Duodenal mucosa (tissue), 2 donors: ENCODE results near the gene GSTM1.

Source experiments
- H3K27ac ChIP-seq: one replicate; pipeline ENCODE4 v1.7.0; 2013; ENCODE audit warnings: low read depth, low read length
- H3K27me3 ChIP-seq, 2 donors: one replicate each; pipeline ENCODE4 v1.7.0; 2013; ENCODE audit warnings: low read length in 2 of 2, control low read depth in 1 of 2; ENCODE audit not compliant: insufficient read depth in 2 of 2, control insufficient read depth in 1 of 2
- H3K36me3 ChIP-seq, 2 donors: one replicate each; pipeline ENCODE4 v1.7.0; 2013; ENCODE audit warnings: low read length in 2 of 2, control low read depth in 1 of 2; ENCODE audit not compliant: insufficient read depth in 2 of 2, control insufficient read depth in 1 of 2
- H3K4me1 ChIP-seq, 2 donors: one replicate each; pipeline ENCODE4 v1.7.0; 2013; ENCODE audit warnings: low read length in 2 of 2, control low read depth in 1 of 2; ENCODE audit not compliant: insufficient read depth in 2 of 2, control insufficient read depth in 1 of 2
- H3K4me3 ChIP-seq, 2 donors: one replicate each; pipeline ENCODE4 v1.7.0; 2013; ENCODE audit warnings: low read length in 2 of 2, low read depth in 1 of 2
- H3K9ac ChIP-seq, 2 donors: one replicate each; pipeline ENCODE4 v1.7.0; 2013; ENCODE audit warnings: low read length in 2 of 2, low read depth in 1 of 2
- H3K9me3 ChIP-seq, 2 donors: one replicate each; pipeline ENCODE4 v1.7.0; 2013; ENCODE audit warnings: low read length in 2 of 2, control low read depth in 1 of 2; ENCODE audit not compliant: control insufficient read depth in 1 of 2

Gene GSTM1

DNA sequence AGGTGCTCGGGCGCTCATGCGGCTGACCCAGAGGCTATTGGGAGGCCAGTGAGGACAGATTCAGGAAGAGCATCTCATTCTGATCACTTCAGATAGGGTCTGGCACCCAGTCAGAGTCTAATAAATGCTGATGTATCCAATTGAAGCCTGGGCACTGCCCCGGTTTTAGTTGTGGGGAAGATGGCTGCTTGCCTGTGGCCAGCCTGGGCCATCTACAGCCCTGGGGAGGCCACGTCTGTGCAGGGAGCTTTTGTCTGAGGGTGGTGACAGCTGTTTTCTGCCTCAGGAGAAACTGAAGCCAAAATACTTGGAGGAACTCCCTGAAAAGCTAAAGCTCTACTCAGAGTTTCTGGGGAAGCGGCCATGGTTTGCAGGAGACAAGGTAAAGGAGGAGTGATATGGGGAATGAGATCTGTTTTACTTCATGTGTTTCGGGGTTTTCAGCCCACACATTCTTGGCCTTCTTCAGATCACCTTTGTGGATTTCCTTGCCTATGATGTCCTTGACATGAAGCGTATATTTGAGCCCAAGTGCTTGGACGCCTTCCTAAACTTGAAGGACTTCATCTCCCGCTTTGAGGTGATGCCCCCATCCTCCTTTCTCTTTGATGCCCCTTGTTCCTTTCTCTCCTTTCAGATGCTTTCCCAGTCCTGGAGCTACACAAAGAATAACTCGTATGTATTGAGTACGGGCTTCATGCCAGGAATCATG lies 27.2 kb downstream of the GSTM1 start:
- Histone ChIP-seq H3K4me1 (no peaks in the 10 kb centered on the region), H3K27me3 (no peaks in the 10 kb centered on the region), H3K4me3 (no peak overlapping the region), H3K9me3 (no peaks in the 10 kb centered on the region), H3K9ac (no peak overlapping the region), H3K27ac (no peak overlapping the region), H3K36me3 (no peaks in the 10 kb centered on the region)

DNA sequence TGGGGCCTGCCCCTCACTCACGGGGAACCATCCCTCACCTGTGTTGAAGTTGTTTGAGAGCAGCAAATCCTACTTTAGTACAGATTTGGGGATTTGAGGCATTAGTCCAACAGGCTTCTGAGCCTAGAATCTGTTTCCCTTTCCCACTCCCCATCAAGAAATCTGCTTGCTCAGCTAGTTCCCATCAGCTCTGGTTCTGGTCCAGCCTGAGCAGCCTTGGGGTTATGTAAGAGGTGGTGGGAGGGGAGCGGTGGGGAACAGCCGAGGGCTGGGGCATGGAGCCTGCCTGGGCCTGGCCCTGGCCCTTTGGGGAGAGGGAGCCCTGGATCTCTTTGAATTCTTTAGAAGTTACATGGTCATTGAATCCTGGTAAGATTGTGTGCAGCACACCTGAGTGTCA lies 28.5 kb downstream of the GSTM1 start:
- Histone ChIP-seq H3K27ac (no peak overlapping the region), H3K9ac (no peak overlapping the region), H3K4me3 (no peak overlapping the region), H3K4me1 (no peaks in the 10 kb centered on the region), H3K27me3 (no peaks in the 10 kb centered on the region), H3K36me3 (no peaks in the 10 kb centered on the region), H3K9me3 (no peaks in the 10 kb centered on the region)

DNA sequence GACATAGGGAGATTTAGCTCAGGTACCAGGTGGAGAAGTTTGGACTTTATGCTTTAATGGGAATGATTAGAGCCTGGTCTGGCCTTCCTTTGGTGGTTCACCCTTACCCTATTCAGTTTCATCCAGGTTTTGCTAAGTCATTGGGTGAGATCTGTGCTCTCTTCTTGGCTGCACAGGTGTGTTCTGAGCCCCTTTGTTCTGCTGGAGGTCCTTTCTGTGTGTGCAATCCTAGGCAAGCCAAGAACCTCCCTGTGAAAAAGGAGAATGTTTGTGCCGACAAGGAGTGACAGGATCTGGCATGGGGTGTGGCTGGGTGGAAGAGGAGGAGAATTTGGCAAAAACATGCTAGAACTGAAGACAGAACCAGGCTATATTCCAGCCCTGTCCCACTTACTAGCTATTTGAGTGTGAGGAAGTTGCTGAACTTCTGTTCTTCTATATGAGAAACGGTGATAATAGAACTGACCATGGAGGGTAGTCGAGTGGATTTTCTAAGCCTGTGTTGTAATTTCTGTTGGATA lies 29.0 kb downstream of the GSTM1 start:
- H3K9ac ChIP-seq: no peak overlapping the region
- H3K27ac ChIP-seq: no peak overlapping the region
- H3K4me1 ChIP-seq: no peaks in the 10 kb centered on the region
- no peak overlapping the region for H3K4me3 ChIP-seq
- H3K36me3 ChIP-seq: no peaks in the 10 kb centered on the region
- no peaks in the 10 kb centered on the region for H3K27me3 ChIP-seq
- H3K9me3 ChIP-seq: no peaks in the 10 kb centered on the region

DNA sequence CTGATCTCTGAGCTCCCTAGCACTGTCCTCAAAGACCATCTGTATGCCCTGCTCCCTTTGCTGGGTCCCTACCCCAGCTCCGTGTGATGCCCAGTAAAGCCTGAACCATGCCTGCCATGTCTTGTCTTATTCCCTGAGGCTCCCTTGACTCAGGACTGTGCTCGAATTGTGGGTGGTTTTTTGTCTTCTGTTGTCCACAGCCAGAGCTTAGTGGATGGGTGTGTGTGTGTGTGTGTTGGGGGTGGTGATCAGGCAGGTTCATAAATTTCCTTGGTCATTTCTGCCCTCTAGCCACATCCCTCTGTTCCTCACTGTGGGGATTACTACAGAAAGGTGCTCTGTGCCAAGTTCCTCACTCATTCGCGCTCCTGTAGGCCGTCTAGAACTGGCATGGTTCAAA lies 30.1 kb downstream of the GSTM1 start:
- H3K9ac ChIP-seq: no peak overlapping the region
- no peaks in the 10 kb centered on the region for H3K4me1 ChIP-seq
- no peaks in the 10 kb centered on the region for H3K27me3 ChIP-seq
- no peak overlapping the region for H3K27ac ChIP-seq
- H3K9me3 ChIP-seq: no peaks in the 10 kb centered on the region
- H3K36me3 ChIP-seq: no peaks in the 10 kb centered on the region
- H3K4me3 ChIP-seq: no peak overlapping the region

DNA sequence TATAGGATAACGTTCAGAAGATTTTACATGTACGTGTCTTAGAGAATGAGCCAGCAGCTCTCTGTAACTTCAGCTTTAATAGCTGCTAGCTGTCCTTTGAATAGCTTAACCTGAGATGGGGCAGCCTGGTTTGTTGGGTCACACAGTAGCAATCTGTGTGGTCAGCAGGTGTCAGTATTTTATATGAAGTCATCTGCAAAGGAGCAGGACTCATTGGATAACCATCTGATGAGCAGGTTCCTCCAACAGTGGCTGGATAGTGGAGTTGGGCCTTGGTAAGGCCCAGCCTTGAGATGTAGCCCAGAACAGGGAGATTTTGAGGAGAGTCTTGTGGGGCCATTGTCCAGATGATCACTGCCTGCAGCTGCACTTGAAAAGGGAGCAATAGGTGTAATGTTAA lies 30.9 kb downstream of the GSTM1 start:
- H3K9ac ChIP-seq: no peak overlapping the region
- no peak overlapping the region for H3K27ac ChIP-seq
- H3K27me3 ChIP-seq: no peaks in the 10 kb centered on the region
- no peak overlapping the region for H3K4me3 ChIP-seq
- H3K36me3 ChIP-seq: no peaks in the 10 kb centered on the region
- H3K9me3 ChIP-seq: no peaks in the 10 kb centered on the region
- no peaks in the 10 kb centered on the region for H3K4me1 ChIP-seq

DNA sequence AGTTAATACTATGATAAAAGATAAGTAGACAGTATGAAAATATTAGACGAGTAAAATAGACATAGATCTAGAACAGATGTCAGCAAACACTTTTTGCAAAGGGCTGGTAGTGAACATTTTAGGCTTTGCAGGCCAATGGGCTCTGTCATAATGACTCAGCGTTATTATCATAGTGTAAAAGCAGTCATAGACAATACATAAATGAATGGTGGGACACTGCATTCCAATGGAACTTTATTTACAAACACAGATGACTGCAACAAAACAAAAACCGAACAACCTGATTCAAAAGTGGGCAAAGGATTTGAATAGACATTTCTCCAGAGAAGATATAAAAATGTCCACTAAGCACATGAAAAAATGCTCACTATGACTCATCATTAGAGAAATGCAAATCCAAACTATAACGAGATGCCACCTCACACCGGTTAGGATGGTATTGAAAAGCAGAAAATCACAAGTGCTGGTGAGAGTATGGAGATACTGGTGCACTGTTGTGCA lies 31.8 kb downstream of the GSTM1 start:
- H3K4me3 ChIP-seq: no peak overlapping the region
- H3K27ac ChIP-seq: no peak overlapping the region
- no peaks in the 10 kb centered on the region for H3K9me3 ChIP-seq
- H3K9ac ChIP-seq: no peak overlapping the region
- H3K36me3 ChIP-seq: no peaks in the 10 kb centered on the region
- H3K4me1 ChIP-seq: no peaks in the 10 kb centered on the region
- H3K27me3 ChIP-seq: no peaks in the 10 kb centered on the region

DNA sequence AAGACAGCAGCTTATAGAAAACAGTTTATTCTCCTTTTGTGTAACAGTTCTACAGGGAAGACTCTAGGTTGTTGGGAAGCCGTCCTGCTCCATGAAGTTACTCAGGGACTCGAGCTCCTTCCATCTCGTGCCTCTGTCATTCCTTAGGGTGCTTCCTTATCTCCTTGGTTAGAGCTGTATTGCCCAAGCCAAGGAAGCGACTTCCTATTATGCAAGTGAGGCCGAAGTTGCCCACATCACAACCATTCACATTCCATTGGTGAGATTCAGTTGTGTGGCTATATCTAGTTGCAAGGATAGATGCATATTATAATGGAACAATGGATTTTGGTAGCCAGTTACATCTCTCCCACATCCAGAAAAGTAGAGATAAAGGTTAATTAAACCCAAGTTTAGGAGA lies 33.4 kb downstream of the GSTM1 start:
- H3K9me3 ChIP-seq: no peaks in the 10 kb centered on the region
- no peaks in the 10 kb centered on the region for H3K4me1 ChIP-seq
- no peak overlapping the region for H3K4me3 ChIP-seq
- H3K27ac ChIP-seq: no peak overlapping the region
- no peaks in the 10 kb centered on the region for H3K36me3 ChIP-seq
- H3K9ac ChIP-seq: no peak overlapping the region
- H3K27me3 ChIP-seq: no peaks in the 10 kb centered on the region

DNA sequence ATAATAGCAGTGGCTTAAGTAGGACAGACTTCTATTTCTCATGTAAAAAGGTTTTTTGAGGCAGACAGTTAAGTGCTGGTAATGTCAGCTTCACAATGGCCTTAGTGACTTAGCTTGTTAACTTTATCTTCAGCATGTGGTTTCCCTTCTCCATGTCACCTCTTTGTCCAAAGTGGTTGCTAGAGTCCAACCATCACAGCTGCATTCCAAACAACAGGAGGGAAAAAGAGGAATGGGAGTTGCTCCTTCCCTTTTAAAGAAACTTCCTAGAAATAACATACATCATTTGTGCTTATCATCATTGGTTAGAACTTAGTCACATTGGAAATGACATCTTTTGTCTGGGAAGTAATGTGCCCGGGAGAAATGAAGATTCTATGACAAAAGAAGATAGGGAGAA lies 34.4 kb downstream of the GSTM1 start:
- Histone ChIP-seq H3K9ac (no peak overlapping the region), H3K36me3 (no peaks in the 10 kb centered on the region), H3K4me3 (no peak overlapping the region), H3K27ac (no peak overlapping the region), H3K9me3 (no peaks in the 10 kb centered on the region), H3K4me1 (no peaks in the 10 kb centered on the region), H3K27me3 (no peaks in the 10 kb centered on the region)

DNA sequence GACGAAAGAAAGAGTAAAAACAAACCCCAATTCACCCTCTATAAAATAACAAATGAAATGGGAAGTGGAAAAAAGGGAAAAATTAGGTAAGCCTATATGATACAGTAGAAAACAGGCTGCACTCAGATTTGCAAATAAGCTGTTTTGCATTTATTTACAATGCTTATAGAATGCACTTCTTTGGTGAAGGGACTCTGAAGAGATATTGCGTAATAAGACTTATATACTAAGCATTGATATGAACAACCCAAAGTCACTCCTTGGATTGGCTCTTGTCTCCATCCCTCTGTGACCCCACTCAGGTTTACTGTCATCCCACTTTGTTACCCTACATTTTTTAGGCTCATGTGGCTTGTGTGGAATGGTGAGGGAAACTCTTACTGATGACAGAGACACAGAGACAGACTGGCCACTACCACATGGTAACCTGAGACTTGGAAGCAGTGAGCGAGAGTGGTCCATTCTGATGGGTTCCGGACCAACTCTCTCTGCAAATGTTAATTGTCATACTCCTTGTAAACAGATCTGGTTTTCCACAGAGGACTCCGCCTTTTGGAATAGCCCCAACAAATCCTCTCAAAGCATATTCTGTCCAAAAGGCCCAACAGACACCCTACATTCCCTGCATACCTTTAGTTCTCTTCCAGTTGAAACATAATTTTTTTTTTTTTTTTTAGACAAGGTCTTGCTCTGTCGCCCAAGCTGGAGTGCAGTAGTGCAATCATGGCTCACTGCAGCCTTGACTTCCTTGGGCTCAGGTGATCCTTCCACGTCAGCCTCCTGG lies 35.5 kb downstream of the GSTM1 start:
- H3K9me3 ChIP-seq: no peaks in the 10 kb centered on the region
- H3K27me3 ChIP-seq: no peaks in the 10 kb centered on the region
- no peak overlapping the region for H3K9ac ChIP-seq
- H3K4me1 ChIP-seq: no peaks in the 10 kb centered on the region
- H3K27ac ChIP-seq: no peak overlapping the region
- H3K4me3 ChIP-seq: no peak overlapping the region
- no peaks in the 10 kb centered on the region for H3K36me3 ChIP-seq

DNA sequence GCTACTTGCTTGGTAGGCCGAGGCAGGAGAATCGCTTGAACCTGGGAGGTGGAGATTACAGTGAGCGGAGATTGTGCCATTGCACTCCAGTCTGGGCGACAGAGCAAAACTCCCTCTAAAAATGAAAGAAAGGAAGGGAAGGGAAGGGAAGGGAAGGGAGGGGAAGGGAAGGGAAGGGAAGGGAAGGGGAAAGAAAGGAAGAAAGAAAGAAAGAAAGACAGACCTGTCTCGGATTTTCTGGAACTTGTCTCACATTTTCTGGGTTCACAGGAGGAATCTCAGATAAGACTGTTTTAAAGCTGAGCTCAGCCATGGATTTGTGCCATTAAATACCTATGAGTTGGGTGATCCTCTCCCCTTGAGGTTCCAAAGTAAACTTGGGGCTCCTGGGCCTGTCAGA lies 37.3 kb downstream of the GSTM1 start:
- H3K27me3 ChIP-seq: no peaks in the 10 kb centered on the region
- H3K4me3 ChIP-seq: no peak overlapping the region
- H3K4me1 ChIP-seq: no peaks in the 10 kb centered on the region
- H3K36me3 ChIP-seq: no peaks in the 10 kb centered on the region
- no peak overlapping the region for H3K9ac ChIP-seq
- H3K27ac ChIP-seq: no peak overlapping the region
- H3K9me3 ChIP-seq: no peaks in the 10 kb centered on the region
